CD14-positive monocyte (primary cell): ENCODE data around the gene JAGN1. TPM values are rescaled to one million over a fixed set of nuclear protein-coding genes. Genes with fewer than 3 reads are reported as not detected.

ENCODE experiments used
- DNase-seq, 3 donors: peaks; one replicate each; pipeline ENCODE4 v3.0.0-alpha.2; 2011 to 2022
- H2AFZ ChIP-seq: 2 replicates; pipeline ENCODE4 v1.6.0; 2012; ENCODE audit warnings: mild to moderate bottlenecking, low read depth, low read length, inconsistent platforms; ENCODE audit not compliant: insufficient read depth, poor library complexity, severe bottlenecking
- H3K27ac ChIP-seq, 2 donors: 1 replicate in 1 of 2; 2 replicates in 1 of 2; pipeline ENCODE4 v1.5.1; 2012 to 2013; ENCODE audit warnings: low read length in 2 of 2, control low read depth in 1 of 2, inconsistent platforms in 1 of 2, low read depth in 1 of 2, mild to moderate bottlenecking in 1 of 2
- H3K27me3 ChIP-seq, 2 donors: one replicate each; pipeline versions ENCODE4 v1.6.0 to v1.6.1; 2011 to 2013; ENCODE audit warnings: low read length in 2 of 2; ENCODE audit not compliant: control insufficient read depth in 2 of 2, insufficient read depth in 2 of 2
- H3K36me3 ChIP-seq, 2 donors: replicated peaks in 1 of 2; 1 replicate in 1 of 2; 2 replicates in 1 of 2; pipeline versions ENCODE4 v1.5.1 to v1.6.1; 2012 to 2013; ENCODE audit warnings: low read length in 2 of 2, control low read depth in 1 of 2, inconsistent platforms in 1 of 2, mild to moderate bottlenecking in 1 of 2; ENCODE audit not compliant: insufficient read depth in 2 of 2, control insufficient read depth in 1 of 2
- H3K4me1 ChIP-seq, 2 donors: 1 replicate in 1 of 2; 2 replicates in 1 of 2; pipeline versions ENCODE4 v1.5.1 to v1.6.1; 2012 to 2013; ENCODE audit warnings: low read length in 2 of 2, control low read depth in 1 of 2, inconsistent platforms in 1 of 2, mild to moderate bottlenecking in 1 of 2, moderate library complexity in 1 of 2; ENCODE audit not compliant: insufficient read depth in 2 of 2, control insufficient read depth in 1 of 2
- H3K4me2 ChIP-seq: replicated peaks from 2 replicates; pipeline ENCODE3; 2012; ENCODE audit warnings: low read length, moderate library complexity, mild to moderate bottlenecking; ENCODE audit not compliant: poor library complexity, severe bottlenecking; ENCODE audit errors: extremely low read depth
- H3K4me3 ChIP-seq, 3 experiments: fragments of 200-600 bp in 1 of 3; sonication (generic) in 1 of 3; replicated peaks in 1 of 3; 1 replicate in 2 of 3; 2 replicates in 1 of 3; pipeline ENCODE4 v1.5.1; 2011 to 2013; ENCODE audit warnings: low read length in 3 of 3, mild to moderate bottlenecking in 3 of 3, control low read depth in 2 of 3, low read depth in 2 of 3, inconsistent platforms in 1 of 3, moderate library complexity in 1 of 3
- H3K79me2 ChIP-seq: 2 replicates; pipeline ENCODE4 v1.6.0; 2012; ENCODE audit warnings: mild to moderate bottlenecking, control low read depth, inconsistent platforms, low read length, moderate library complexity; ENCODE audit not compliant: insufficient read depth
- H3K9ac ChIP-seq: 2 replicates; pipeline ENCODE4 v1.6.0; 2017; ENCODE audit warnings: low read length, mild to moderate bottlenecking; ENCODE audit not compliant: insufficient read depth, poor library complexity, severe bottlenecking
- H3K9me3 ChIP-seq, 2 donors: replicated peaks in 1 of 2; 1 replicate in 1 of 2; 2 replicates in 1 of 2; pipeline versions ENCODE4 v1.5.1 to v1.6.1; 2012 to 2013; ENCODE audit warnings: low read length in 2 of 2, control low read depth in 1 of 2; ENCODE audit not compliant: control insufficient read depth in 1 of 2, insufficient read depth in 1 of 2
- H4K20me1 ChIP-seq: 2 replicates; pipeline ENCODE4 v1.6.0; 2012; ENCODE audit warnings: mild to moderate bottlenecking, low read length, control low read depth, moderate library complexity; ENCODE audit not compliant: insufficient read depth
- H3K27ac Mint-ChIP-seq, 7 donors: one replicate each; pipeline ENCODE4 v1.8.0; 2020; ENCODE audit warnings: mild to moderate bottlenecking in 7 of 7, mixed read lengths in 7 of 7, moderate library complexity in 6 of 7, inconsistent platforms in 2 of 7
- H3K27me3 Mint-ChIP-seq, 3 donors: one replicate each; pipeline ENCODE4 v1.8.0; 2021 to 2022; ENCODE audit warnings: low read depth in 3 of 3, mild to moderate bottlenecking in 3 of 3, mixed read lengths in 3 of 3, moderate library complexity in 3 of 3, inconsistent platforms in 1 of 3
- H3K36me3 Mint-ChIP-seq, 2 donors: one replicate each; pipeline ENCODE4 v1.8.0; 2020; ENCODE audit warnings: mixed read lengths in 2 of 2, inconsistent platforms in 1 of 2, mild to moderate bottlenecking in 1 of 2
- H3K4me1 Mint-ChIP-seq: one replicate; pipeline ENCODE4 v1.8.0; 2020; ENCODE audit warnings: mild to moderate bottlenecking, mixed read lengths
- H3K4me3 Mint-ChIP-seq, 2 donors: one replicate each; pipeline ENCODE4 v1.8.0; 2020; ENCODE audit warnings: mild to moderate bottlenecking in 2 of 2, mixed read lengths in 2 of 2, moderate library complexity in 1 of 2
- H3K9me3 Mint-ChIP-seq, 7 donors: one replicate each; pipeline ENCODE4 v1.8.0; 2020 to 2022; ENCODE audit warnings: mixed read lengths in 7 of 7, mild to moderate bottlenecking in 6 of 7, moderate library complexity in 6 of 7, inconsistent platforms in 2 of 7
- WGBS: methylation state at CpG from one replicate; pipeline ENCODE4 v1.1.5; 2013; ENCODE audit warnings: missing lambda C conversion rate; ENCODE audit not compliant: insufficient coverage; 5-methylcytosine and 5-hydroxymethylcytosine counted together
- intact Hi-C, 2 donors: fragments of 100-400 bp; cut with micrococcal nuclease; formaldehyde crosslinking; loops; one replicate each; pipeline versions ENCODE4 v1.15.0 to v1.15.1; 2023
- polyA plus RNA-seq, 3 donors: library from polyadenylated mRNA; depleted of rRNA in 1 of 3; unstranded in 2 of 3; stranded (reverse) in 1 of 3; fragments of 300-500 nt in 2 of 3; fragments of >200 nt in 1 of 3; fragmentation: Illumina TruSeq in 2 of 3; gene quantifications; 1 replicate in 2 of 3; 2 replicates in 1 of 3; pipeline ENCODE4 v1.2.3, GENCODE V29; 2012 to 2021
- TF ChIP-seq, protein P1 (sequence below): fragments of 200-600 bp; IDR thresholded peaks from one replicate; pipeline ENCODE4 v1.8.0; 2022; ENCODE audit warnings: antibody characterized with exemption, mild to moderate bottlenecking

The JAGN1 gene
- polyA plus RNA-seq, 3 donors = 17.3 to 56.3 (median 49.8) TPM

DNA sequence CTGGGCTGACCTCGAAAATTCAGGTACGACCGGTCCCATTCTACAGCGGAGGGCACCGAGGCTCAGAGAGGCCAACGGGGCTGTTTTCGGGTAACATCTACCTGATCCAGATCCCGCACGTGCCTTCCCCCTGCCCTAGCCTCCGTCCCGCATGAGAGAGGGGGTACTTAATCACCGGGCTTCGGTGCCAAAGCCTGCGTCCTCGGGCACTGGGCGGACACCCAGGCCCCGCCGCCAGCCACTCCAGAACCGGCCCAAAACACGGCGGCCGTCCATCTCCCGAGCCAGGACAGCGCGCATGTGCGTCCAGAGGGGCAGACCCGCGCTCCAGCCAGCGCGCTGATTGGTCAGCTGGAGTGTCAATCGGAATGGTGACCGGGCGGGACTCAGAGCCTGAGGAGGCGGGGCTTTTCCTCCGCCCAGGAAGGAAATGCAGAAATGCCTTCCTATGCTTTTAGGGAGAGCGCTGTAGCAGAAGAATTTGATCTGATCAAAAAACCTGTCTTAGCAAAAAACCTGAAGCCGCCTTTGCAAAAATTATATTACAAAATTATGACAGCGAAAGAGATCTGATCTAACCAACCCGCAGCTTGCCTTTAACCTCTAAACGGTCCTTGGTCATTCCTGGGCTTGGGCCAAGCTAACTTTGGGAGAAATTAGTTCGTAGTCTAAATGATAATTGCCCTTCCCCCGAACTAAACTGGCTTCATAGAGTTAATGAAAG is 46.5 kb upstream of the JAGN1 start, which contains the start of gene RPUSD3:
TSS of gene RPUSD3 (minus strand) at position 294 of the 724 bp plus-strand sequence. CDS start at position 276, 18 bp downstream.
- intact Hi-C loops = loop anchor here (5.0 to 10.0 kb wide), 2 partner anchors 49 to 52 kb away; partner anchors contain the start of genes ARPC4 (in 2 of the 2) and TADA3 (in 2 of the 2)
- under 1% methylated on average over 36 of the region's 42 CpGs for WGBS
- H3K9me3 Mint-ChIP-seq = peaks cover 0 to 3% (median 0%) of the 10 kb centered on the region in 7 donors
- peaks cover 28% of the 10 kb centered on the region for H3K4me1 Mint-ChIP-seq
- H3K27ac ChIP-seq = peak within 1 kb of the TSS; percentile 6 to 76
- H3K9ac ChIP-seq = peak within 1 kb of the TSS; percentile 73
- TF ChIP-seq, protein P1, sequence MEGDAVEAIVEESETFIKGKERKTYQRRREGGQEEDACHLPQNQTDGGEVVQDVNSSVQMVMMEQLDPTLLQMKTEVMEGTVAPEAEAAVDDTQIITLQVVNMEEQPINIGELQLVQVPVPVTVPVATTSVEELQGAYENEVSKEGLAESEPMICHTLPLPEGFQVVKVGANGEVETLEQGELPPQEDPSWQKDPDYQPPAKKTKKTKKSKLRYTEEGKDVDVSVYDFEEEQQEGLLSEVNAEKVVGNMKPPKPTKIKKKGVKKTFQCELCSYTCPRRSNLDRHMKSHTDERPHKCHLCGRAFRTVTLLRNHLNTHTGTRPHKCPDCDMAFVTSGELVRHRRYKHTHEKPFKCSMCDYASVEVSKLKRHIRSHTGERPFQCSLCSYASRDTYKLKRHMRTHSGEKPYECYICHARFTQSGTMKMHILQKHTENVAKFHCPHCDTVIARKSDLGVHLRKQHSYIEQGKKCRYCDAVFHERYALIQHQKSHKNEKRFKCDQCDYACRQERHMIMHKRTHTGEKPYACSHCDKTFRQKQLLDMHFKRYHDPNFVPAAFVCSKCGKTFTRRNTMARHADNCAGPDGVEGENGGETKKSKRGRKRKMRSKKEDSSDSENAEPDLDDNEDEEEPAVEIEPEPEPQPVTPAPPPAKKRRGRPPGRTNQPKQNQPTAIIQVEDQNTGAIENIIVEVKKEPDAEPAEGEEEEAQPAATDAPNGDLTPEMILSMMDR = no peak
- peaks cover 26 to 34% of the 10 kb centered on the region in 2 donors for H3K36me3 ChIP-seq
- peak within 1 kb of the TSS; percentile 99 for H3K4me2 ChIP-seq
- peak within 1 kb of the TSS; percentile 60 to 98 (median 86) for H3K4me3 ChIP-seq
- H3K27me3 Mint-ChIP-seq = peaks cover 0 to 5% (median 0%) of the 10 kb centered on the region in 3 donors
- DNase-seq = peak; percentile 95 to 96 (median 95)
- peaks cover 31 to 33% of the 10 kb centered on the region in 2 donors for H3K36me3 Mint-ChIP-seq
- H3K4me1 ChIP-seq = peaks cover 23 to 24% of the 10 kb centered on the region in 2 donors
- H3K9me3 ChIP-seq = no peaks in the 10 kb centered on the region
- H4K20me1 ChIP-seq = no peaks in the 10 kb centered on the region
- H3K4me3 Mint-ChIP-seq = peak within 1 kb of the TSS; percentile 98
- no peaks in the 10 kb centered on the region for H3K27me3 ChIP-seq
- peak within 1 kb of the TSS; percentile 79 to 91 (median 88) for H3K27ac Mint-ChIP-seq
- peaks cover 10% of the 10 kb centered on the region for H3K79me2 ChIP-seq
- peak within 1 kb of the TSS; percentile 97 for H2AFZ ChIP-seq

GRCh38 chr3:9846231-9846630 is 44.2 kb upstream of the JAGN1 start:
- H3K4me3 ChIP-seq = no peak overlapping the region
- Mint-ChIP-seq H3K36me3 (peaks cover 12 to 13% of the 10 kb centered on the region in 2 donors), H3K27ac (no peak overlapping the region), H3K9me3 (peaks cover 0 to 3% (median 0%) of the 10 kb centered on the region in 7 donors), H3K27me3 (peaks cover 0 to 5% (median 0%) of the 10 kb centered on the region in 3 donors), H3K4me3 (no peak overlapping the region), H3K4me1 (peaks cover 28% of the 10 kb centered on the region)
- no peaks in the 10 kb centered on the region for H4K20me1 ChIP-seq
- intact Hi-C loops = loop anchor here in 1 of 2 donors (10.0 kb wide), 1 partner anchor 51 kb away; the partner anchor contains the start of genes ARPC4 and TADA3
- no peak overlapping the region for H3K4me2 ChIP-seq
- no peak overlapping the region for H3K27ac ChIP-seq
- no peak overlapping the region for H2AFZ ChIP-seq
- peaks cover 23% of the 10 kb centered on the region in 2 donors for H3K4me1 ChIP-seq
- peaks cover 10% of the 10 kb centered on the region for H3K79me2 ChIP-seq
- 70% methylated on average over 6 of the region's 6 CpGs for WGBS
- TF ChIP-seq, protein P1 = no peak
- no peaks in the 10 kb centered on the region for H3K27me3 ChIP-seq
- H3K36me3 ChIP-seq = peaks cover 8 to 12% of the 10 kb centered on the region in 2 donors
- no peaks in the 10 kb centered on the region for H3K9me3 ChIP-seq
- no peak for DNase-seq
- H3K9ac ChIP-seq = no peak overlapping the region
